KBM-7 (cell line): Measurements from ENCODE around the gene CRELD1.
"Not testable (repeated sequence)": the region's sequence is repeated elsewhere in the genome, so short reads cannot be mapped to it uniquely, and the experiment has no call there.

ENCODE experiments used
- DNase-seq: peaks from one replicate; pipeline ENCODE4 v3.0.0-alpha.2; 2015
- in situ Hi-C: fragments of 300-500 bp; cut with MboI; formaldehyde crosslinking; loops from 2 replicates; pipeline ENCODE4 v1.14.3; 2020; ENCODE audit warnings: low sequenced_read_pairs, low pct_unique_long_range_greater_than_20kb, mixed read lengths

CRELD1 gene

DNA sequence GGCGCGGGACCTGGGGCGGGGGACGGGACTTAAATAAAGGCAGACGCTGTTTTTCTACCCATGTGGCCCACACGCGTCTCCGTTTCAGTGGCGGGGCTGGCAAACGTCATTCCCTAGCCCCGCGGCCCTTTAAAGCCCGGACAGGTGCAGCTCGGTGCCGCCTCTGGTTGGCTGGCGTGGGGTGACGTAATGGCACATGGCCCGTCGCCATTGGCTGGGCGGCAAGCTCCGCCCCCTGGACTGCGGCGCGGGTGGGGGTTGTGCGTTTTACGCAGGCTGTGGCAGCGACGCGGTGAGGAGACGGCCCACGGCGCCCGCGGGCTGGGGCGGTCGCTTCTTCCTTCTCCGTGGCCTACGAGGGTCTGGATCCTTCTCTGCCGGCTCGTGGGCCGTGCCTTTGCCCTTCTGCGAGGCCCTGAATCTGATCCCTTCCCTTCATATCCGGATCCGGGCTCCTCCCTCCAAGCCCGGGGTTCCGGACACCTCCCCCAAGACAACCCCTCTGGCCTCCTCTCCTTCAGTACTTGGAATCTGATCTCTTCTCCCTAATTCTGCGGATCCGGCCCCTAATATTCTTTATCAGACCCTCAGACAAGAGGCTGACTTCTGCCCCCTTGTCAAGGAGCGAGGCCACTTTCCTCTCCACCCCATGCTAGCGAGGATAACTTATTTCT, at the start of gene CRELD1:
Gene CRELD1 (plus strand): TSS at position 274 of the 674 bp plus-strand sequence. CDS start 605 bp downstream, outside the sequence.
- peak; percentile 97 for DNase-seq
- in situ Hi-C loops: no loop called here

DNA sequence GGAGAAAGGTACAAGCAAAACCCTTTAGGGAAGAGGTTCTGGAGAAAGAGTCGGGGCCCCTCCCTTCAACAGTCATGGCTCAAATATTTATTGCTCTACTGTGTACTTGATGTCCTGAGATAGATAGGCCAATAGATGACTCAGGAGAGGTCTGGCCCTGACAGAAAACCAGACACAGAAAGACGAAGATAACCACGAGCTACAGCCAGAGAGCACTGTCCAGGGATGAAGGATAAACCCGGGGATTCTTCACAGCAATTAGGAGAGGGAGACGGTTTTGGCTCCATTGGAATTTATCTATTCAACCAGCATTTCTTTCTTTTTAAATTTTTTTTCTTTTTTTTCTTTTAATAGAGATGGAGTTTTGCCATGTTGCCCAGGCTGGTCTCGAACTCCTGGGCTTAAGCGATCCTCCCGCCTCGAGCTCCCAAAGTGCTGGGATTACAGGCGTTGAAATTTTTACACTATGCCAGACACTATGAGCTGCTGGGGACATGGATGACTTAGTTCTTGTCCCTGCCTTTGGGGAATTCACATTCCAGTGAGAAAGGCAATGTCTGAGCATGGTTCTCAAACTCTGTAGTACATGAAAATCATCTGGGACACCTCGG, 49.0 kb upstream of the CRELD1 start:
- DNase-seq: no peak
- in situ Hi-C loops: no loop called here

DNA sequence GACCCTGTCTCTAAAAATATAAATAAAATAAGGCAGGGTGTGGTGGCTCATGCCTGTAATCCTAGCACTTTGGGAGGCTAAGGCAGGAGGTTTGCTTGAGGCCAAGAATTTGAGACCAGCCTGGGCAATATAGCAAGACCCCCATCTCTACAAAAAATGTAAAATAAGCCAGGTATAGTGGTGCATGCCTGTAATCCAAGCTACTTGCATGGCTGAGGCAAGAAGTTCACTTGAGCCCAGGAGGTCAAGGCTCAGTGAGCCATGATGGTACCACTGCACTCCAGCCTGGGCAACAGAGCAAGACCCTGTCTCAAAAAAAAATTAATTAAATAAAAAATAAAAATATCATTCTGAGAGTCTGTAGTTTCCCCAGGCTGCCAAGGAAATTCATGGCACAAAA, 47.3 kb upstream of the CRELD1 start:
- in situ Hi-C loops: no loop called here
- DNase-seq: no peak

GRCh38 chr3:9887480-9887879, 46.2 kb upstream of the CRELD1 start:
- in situ Hi-C loops: no loop called here
- DNase-seq: peak; percentile 38

- DNase-seq: no peak
- in situ Hi-C loops: no loop called here
These were observed 45.1 kb upstream of the CRELD1 start for GRCh38 chr3:9888540-9888939.

DNA sequence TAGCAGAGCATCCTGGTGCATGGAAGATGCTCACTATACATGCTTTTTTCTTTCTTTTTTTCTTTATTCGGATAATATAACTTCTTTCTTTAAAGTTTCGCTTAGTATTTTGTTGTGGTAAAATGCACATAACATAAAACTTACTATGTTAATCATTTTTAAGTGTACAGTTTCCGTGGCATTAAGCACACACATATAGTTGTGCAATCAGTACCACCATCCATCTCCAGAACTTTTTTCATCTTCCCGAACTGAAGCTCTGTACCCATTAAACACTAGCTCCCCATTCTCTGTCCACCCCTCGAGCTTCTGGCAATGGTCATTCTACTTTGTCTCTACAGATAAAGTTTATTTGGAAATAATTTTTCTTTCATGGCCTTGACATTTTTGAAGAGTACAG, 44.2 kb upstream of the CRELD1 start:
- in situ Hi-C loops: no loop called here
- no peak for DNase-seq

DNA sequence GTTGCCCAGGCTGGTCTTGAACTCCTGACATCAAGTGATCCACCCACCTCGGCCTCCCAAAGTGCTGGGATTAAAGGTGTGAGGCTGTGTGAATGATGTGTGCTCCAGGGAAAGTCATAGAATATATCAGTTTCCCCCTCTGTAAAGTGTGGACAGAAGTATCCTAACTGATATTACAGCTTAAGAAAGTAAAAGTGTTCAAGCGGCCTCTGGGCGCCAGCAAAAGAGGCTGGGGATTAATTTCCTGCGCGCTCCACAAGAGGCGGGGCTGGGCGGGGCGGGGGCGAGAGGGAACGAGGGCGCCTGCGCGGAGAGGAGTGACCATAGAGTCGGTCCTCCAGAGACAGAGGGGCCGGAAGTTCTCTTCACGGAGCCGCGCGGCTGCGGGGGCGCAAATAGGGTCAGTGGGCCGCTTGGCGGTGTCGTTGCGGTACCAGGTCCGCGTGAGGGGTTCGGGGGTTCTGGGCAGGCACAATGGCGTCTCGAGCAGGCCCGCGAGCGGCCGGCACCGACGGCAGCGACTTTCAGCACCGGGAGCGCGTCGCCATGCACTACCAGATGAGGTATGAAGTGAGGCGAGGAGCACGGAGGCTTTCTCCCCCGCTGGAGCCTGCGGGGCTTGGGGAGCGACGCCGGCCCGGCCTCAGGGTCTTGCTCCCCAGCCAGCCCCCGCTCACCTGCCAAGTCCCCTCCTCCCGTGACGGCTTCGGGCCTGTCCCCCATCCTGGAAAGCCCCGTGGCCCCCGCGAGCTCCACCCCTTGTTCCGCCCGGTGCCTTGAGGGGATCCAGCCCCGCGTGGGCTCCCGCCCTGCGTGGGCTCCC, 43.2 kb upstream of the CRELD1 start, which contains the start of gene JAGN1:
Gene JAGN1 (plus strand): TSS at position 362 of the 823 bp plus-strand sequence. CDS start 113 bp downstream, at position 475.
- in situ Hi-C loops: no loop called here
- DNase-seq: peak; percentile 89

- in situ Hi-C loops: no loop called here
- DNase-seq: no peak
These were observed 42.5 kb upstream of the CRELD1 start for GRCh38 chr3:9891072-9891622.

GRCh38 chr3:9893739-9894138, 39.9 kb upstream of the CRELD1 start:
- in situ Hi-C loops: no loop called here
- no peak for DNase-seq

DNA sequence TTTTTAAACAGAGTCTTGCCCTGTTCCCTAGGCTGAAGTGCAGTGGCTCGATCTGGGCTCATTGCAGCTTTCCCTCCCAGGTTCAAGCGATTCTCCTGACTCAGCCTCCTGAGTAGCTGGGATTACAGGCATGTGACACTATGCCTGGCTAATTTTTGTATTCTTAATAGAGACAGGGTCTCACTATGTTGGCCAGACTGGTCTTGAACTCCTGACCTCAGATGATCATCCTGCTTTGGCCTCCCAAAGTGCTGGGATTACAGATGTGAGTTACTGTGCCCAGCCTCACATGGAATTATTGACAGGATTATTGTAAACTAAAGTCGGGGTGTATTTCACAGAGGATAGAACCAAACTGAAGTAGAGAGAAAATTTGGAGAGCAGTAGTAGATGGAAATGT, 37.9 kb upstream of the CRELD1 start:
- DNase-seq, in situ Hi-C loops: not testable (repeated sequence)

GRCh38 chr3:9896755-9897407, 36.8 kb upstream of the CRELD1 start:
- in situ Hi-C loops: not testable (repeated sequence)

GRCh38 chr3:9897408-9898372, 35.9 kb upstream of the CRELD1 start:
- no peak for DNase-seq
- in situ Hi-C loops: no loop called here

More at GRCh38 chr3:9896755-9897407, 36.8 kb upstream of the CRELD1 start:
- not testable (repeated sequence) for DNase-seq

DNA sequence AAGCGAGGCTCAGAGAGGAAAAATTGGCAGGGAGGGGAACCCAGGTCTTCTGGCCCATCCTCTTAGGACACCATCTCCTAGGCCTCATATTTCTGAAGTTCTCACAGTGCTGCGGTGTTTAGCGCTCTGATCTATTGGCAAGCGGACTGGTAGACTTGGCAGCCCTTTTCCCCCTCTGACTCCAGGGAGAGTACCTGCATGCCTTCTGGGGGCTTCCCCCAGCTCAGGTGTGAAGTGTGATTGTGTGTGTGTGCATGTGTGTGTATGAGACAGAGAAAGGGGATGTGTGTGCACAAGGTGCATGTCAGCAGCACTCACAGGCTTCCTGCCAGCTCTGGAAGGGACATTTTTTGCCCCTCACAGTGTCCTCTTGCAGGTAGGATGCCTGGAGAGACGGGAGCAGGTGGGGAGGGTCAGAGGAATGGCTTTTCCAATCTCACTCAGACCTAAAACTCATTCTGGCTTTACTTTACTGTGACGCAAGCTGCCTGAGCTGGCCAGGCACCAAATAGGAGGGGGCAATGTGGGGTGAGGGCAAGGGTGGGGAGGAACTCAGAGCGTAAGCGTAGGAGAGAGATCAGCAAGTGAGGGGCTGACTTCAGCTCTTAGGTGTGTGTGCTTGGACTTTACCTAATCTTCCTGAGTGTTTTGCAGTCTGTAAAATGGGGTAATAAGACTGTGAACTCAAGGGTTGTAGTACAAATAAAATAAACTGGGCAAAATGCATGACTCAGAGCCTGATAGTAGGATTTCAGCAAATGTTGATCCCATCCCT, 35.0 kb upstream of the CRELD1 start:
- DNase-seq: no peak
- in situ Hi-C loops: no loop called here

DNA sequence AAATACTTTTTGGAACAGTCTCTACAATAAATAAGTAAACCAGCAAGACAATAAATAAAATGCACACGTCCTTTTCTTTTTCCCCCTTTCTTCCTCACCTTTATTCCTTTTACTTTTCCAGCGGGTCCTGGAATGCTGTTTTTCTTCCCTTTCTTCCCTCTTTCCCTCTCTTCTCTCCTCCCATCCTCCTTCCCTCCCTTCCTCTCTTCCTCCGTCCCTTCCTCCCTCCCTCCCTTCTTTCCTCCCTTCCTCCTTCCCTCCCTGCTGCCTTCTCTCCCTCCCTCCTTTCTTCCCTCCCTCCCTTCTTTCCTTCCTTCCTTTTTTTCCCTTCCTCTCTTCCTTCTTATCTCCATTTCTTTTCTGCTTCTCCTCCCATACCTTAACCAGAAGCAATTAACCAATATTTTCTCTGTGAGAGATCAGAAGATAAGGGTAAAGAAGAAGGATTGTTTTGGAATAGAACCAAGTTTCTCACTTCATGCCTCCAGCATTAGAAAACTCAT, 34.3 kb upstream of the CRELD1 start:
- no peak for DNase-seq
- in situ Hi-C loops: no loop called here

GRCh38 chr3:9900965-9901415, 32.6 kb upstream of the CRELD1 start:
- in situ Hi-C loops, DNase-seq: not testable (repeated sequence)

- DNase-seq: peak; percentile 89
- in situ Hi-C loops: no loop called here
These were observed 31.7 kb upstream of the CRELD1 start for GRCh38 chr3:9901967-9902366.
